Pons (tissue), 1 donor: ENCODE results near the gene FKBP5.
"Not testable (repeated sequence)": the region's sequence is repeated elsewhere in the genome, so short reads cannot be mapped to it uniquely, and the experiment has no call there.

Experiments
- DNase-seq: peaks from one replicate; pipeline ENCODE4 v3.0.0-alpha.2; 2016; ENCODE audit warnings: low spot score

FKBP5 gene

DNA sequence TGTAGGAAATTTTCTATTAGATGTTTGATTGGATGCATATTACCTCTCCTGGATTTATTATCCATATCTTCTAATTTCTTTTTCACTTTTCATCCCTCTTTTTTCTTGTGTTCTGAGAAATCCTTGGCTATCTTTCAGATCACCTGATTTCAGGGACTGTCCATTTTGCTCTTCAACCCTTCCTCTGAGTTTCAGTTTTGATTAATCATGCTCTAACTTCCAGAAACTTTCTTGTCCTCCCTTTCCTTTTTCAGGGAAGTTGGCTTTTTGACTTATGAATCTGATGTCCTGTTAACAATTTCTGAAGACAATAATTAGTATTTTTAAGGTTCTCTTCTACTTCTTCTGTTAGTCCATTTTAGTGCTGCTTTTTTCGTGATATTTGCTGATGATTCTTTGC lies 79.1 kb downstream of the FKBP5 start:
- no peak for DNase-seq

DNA sequence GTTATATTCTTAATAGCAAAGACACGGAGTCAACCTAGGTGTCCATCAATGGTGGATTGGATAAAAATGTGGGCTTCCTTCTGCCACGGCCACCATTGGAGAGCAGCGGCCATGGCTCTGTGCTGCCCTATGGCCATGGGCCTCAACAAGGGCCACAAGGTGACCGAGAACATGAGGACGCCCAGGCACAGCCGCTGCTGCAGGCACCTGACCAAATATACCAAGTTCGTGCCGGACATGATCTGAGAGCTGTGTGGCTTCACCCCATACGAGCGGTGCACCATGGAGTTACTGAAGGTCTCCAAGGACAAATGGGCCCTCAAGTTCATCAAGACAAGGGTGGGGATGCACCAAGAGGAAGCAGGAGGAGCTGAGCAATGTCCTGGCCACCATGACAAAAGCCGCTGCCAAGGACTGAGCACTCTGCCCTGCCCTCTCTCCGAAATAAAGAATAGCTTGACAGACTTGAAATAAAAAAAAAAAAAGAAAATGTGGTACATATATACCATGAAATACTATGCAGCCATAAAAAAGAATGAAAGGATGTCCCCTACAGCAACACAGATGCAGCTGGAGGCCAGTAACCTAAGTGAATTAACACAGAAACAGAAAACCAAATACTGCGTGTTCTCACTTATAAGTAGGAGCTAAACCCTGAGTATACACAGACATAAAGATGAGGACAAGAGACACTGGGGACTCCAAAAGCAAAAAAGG lies 81.0 kb downstream of the FKBP5 start:
- DNase-seq = no peak

DNA sequence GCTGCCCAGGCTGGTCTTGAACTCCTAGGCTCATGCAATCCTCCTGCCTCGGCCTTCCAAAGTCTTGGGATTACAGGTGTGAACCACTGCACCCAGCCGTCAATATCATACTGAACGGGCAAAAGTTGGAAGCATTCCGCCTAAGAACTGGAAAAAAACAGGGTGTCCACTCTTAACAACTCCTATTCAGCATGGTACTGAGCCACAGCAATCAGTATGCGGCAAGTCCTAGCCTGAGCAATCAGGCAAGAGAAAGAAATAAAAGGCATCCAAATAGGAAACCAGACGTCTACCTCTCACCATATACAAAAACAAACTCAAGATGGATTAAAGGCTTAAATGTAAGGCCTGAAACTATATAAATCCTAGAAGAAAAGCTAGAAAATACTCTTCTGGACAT lies 83.1 kb downstream of the FKBP5 start:
- no peak for DNase-seq

DNA sequence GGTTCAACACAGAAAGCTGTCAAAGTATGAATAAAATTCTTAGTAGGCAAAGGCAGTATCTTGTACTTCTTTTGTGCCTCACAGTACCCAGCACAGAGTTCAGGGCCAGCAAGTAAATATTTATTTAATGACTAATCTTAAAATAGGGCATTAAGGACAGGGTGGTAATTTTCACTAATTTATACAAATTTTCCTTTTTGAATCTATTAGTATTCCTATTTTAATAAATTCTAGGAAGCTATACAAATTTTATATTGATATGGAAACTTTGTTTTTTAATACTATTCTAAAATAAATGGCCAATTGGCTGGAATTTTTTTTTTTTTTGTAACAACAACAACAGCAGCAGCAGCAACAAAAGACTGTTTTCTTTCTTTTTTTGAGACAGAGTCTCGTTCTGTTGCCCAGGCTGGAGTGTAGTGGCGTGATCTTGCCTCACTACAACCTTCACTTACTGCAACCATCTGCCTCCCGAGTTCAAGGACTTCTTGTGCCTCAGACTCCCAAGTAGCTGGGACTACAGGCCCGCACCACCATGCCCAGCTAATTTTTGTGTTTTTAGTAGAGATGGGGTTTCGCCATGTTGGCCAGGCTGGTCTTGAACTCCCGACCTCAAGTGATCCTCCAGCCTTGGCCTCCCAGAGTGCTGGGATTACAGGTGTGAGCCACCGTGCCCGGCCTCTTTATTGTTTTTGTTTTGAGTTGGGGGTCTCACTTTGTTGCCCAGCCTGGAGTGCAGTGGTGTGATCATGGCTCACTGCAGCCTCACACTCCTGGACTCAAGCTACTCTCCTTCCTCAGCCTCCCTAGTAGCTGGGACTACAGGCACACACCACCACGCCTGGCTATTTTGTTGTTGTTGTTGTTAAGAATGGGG lies 85.2 kb downstream of the FKBP5 start:
- no peak for DNase-seq

DNA sequence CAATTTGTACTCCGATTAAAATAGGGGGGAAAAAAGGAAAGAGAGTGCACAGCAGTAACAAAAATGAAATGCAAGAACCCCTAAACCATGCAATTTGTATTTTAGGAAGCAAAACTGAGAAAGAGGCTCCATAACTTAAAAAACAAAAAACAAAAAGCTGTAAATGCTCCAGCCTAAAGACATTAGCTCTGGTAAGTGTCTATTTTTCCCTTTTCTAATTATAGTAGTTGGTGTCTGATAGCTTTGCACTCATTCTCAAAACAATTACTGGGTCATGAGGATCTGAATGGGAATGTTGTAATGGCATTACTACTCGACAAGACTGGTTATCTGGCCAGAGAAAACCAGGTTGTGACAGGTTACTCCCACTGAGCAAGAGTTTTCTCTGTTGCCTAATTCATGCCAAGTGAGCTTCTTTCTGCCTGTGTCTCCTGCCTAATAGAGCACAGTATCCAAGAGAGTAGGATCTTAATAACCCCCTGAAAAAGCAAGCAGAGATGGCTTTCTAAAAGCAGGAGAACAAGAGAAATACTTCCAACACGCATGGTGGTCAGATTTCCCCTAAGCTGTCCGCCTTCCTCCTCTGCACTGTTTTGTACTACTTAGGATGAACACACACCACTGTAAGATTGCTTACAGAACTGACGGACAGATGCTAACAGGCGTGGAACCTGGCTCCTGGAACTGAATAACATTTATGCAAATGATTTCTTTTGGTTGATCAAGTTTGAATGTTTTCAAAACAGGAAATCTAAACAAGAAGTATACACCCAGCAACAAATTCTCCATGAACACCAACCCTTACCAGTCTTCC lies 86.4 kb downstream of the FKBP5 start:
- peak; percentile 63 for DNase-seq

- peak; percentile 71 for DNase-seq
Measured at GRCh38 chr6:35601331-35602132, 87.2 kb downstream of the FKBP5 start.

DNA sequence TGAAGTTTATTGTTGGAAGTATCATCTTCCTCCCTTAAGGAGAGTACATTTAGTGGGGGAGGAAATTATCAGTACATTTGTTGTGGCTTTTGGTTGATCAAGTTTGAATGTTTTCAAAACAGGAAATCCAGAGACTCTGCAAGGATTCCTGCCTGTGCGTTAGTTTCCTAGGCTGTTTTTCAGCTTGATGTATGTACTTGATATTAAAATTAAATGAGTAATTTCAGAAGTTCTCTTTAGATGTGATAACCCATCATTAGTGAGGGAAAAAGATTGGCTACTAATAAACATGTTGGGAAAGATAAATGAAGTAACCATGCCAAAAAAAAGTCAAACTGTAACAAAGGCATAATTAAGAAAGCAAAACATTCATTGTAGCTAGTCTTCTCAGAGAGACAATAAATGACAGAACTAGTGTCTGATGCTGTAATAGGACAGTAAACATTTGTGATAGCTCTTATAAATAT lies 88.0 kb downstream of the FKBP5 start:
- no peak for DNase-seq

GRCh38 chr6:35599761-35600658 lies 88.7 kb downstream of the FKBP5 start:
- no peak for DNase-seq

- not testable (repeated sequence) for DNase-seq
Measured at GRCh38 chr6:35598621-35599020, 90.1 kb downstream of the FKBP5 start.

GRCh38 chr6:35596448-35597442 lies 92.0 kb downstream of the FKBP5 start:
- DNase-seq = no peak

DNA sequence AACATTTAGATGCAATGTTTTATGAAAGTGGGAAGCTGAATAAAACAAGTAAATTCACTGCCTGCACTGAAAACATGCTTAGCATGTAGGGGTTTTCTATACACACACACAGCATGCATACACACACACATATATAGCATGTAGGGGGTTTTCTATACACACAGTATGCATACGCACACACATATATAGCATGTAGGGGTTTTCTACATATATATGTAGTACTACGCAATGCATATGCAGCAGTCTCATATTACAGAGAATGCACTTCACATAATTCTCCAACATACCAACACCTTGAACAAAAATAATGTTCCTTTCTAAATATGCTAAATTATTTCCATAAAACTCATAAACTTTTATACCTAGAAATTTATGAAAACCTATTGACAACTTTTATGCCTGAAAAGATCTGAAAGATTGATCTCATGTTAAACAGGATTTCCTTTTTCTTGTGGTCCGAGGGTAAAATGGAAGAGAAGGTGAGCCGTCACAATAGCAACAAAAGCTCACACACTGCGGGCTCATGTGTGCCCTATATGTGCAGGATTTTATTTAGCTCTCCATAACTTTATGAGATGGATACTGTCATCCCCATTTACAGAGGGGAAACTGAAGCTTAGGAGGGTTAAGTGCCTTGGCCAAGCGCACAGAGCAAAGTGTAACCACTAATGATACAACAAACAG lies 94.1 kb downstream of the FKBP5 start:
- no peak for DNase-seq

DNA sequence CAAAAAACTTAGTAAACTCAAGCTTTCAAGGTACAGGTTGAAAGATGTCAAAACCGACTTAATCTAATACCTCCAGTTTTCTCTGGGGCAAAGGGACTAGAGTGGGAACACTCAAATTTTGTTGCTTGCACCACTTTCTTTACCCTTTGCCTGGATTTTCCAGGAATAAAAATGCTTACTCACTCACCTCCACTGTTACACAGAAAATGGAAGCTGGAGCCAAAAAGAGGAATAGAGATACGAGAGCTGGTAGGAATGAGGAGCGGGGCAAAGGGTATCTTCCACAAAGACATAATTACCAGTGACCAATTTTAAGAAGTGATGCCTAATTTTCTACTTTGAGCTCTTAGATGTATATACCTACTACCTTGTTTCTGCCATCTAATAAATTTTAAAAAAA lies 96.5 kb downstream of the FKBP5 start:
- DNase-seq = no peak

DNA sequence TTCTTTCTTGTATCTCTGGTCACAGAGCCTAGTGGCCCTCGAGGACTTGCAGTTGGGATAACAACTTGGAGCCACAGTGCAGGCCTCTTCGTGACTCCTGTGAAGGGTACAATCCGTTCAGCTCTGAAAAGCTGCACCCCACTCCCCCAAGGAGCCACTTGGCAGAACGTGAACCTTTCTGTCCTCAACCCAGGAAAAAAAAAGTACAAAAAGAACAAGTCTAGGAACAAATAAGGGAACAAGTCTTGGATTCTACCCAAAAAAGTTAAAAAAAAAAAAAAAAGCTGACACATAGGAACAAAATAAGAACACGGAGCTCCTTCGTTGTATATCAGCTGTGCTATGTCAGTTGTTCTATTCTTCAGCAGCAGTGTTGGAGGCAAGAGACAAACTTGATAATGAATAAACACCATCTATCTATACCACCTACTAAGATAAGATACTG lies 98.1 kb downstream of the FKBP5 start:
- DNase-seq = no peak

GRCh38 chr6:35589904-35590303 lies 98.8 kb downstream of the FKBP5 start:
- DNase-seq = no peak

DNA sequence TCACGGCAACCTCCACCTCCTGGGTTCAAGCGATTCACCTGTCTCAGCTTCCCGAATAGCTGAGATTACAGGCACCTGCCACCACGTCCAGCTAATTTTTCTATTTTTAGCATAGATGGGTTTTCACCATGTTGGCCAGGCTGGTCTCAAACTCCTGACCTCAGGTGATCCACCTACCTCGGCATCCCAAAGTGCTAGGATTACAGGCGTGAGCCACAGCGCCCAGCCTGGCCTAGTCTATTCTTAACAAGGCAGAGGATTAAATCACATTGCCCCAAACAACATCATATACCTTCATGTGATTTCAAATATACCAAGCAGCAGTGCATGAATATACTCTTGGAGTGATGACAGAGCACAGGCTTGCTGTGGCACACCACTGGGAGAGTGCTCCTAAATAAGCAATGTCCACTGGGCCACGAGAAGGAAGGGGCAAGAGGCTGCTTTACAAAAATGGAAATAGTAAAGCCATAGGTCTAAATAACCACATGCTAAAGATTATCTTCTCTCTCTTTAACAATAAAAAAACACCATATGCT lies 99.4 kb downstream of the FKBP5 start:
- DNase-seq = no peak

DNA sequence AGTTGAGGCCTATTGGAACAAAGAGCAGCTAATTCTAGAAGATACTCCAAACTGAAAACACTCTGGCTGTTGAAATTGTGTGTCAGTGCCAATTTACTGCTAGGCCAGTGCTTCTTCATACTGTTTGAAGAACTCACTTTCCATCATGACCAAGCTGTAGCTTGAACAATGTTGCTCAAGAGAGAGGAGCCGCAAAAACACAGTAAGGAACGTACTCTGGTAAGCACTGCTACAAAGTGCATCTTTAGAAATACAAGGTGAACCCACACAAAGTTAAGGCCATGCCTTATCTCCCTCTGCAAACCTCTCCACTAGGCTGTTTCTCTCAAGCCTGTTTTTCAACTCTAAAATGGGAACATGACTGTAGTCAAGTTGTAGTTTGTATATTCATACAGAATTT lies 101.5 kb downstream of the FKBP5 start:
- DNase-seq = no peak

- DNase-seq = no peak
Measured at GRCh38 chr6:35586542-35586941, 102.2 kb downstream of the FKBP5 start.

DNA sequence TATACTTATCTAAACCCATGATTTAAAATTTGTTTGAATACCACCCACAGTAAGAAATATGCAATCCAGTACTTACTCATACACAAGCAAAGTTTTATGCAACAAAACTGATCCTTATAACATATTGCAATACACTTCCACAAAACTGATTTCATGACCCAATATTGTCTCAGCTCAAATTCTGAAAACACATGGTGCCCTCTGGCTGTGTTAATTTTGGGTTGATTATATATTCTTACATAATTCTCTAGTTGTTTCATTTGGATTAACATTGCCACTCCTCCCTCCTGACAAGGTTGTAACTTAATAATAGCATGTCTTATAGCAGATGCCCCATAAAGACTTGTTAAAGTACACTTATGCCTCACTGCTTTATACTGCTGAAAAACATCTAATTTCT lies 103.1 kb downstream of the FKBP5 start:
- DNase-seq = no peak
